Gastrocnemius medialis (tissue), 4 donors: ENCODE results near the gene ASMTL. TPM values are rescaled to one million over a fixed set of nuclear protein-coding genes. Genes with fewer than 3 reads are reported as not detected.

Experiments
- ATAC-seq, 2 donors: fragments of 150-250 bp; one replicate each; pipeline ENCODE4 v1.9.1; 2016
- DNase-seq, 2 donors: peaks; one replicate each; pipeline ENCODE4 v3.0.0-alpha.2; 2019
- H3K27ac ChIP-seq, 4 donors: fragments of 200-600 bp; sonication (generic); 1 replicate in 1 of 4; 2 replicates in 3 of 4; pipeline ENCODE4 v1.5.1; 2016 to 2018; ENCODE audit warnings: mild to moderate bottlenecking in 2 of 4, moderate library complexity in 1 of 4
- H3K27me3 ChIP-seq, 3 donors: fragments of 200-600 bp; sonication (generic) in 2 of 3; 1 replicate in 1 of 3; 2 replicates in 2 of 3; pipeline versions ENCODE4 v1.5.1 to v1.6.0; 2016 to 2019; ENCODE audit warnings: mild to moderate bottlenecking in 1 of 3, moderate library complexity in 1 of 3
- H3K36me3 ChIP-seq, 2 donors: fragments of 200-600 bp; sonication (generic) in 1 of 2; one replicate each; pipeline ENCODE4 v1.5.1; 2017 to 2018
- H3K4me1 ChIP-seq, 2 donors: fragments of 200-600 bp; sonication (generic) in 1 of 2; one replicate each; pipeline ENCODE4 v1.5.1; 2016 to 2017; ENCODE audit warnings: mild to moderate bottlenecking in 2 of 2
- H3K4me3 ChIP-seq, 4 donors: fragments of 200-600 bp; sonication (generic) in 3 of 4; 1 replicate in 1 of 4; 2 replicates in 3 of 4; pipeline ENCODE4 v1.5.1; 2016 to 2019; ENCODE audit warnings: mild to moderate bottlenecking in 2 of 4
- H3K9me3 ChIP-seq, 3 donors: fragments of 200-600 bp; sonication (generic) in 2 of 3; 1 replicate in 1 of 3; 2 replicates in 2 of 3; pipeline ENCODE4 v1.5.1; 2016 to 2019
- POLR2A ChIP-seq, 2 donors: fragments of 450-650 bp; IDR thresholded peaks; one replicate each; pipeline ENCODE4 v1.6.1; 2017; ENCODE audit warnings: antibody characterized with exemption in 2 of 2, mild to moderate bottlenecking in 2 of 2, moderate library complexity in 2 of 2
- in situ Hi-C, 4 donors: fragments of 200-750 bp; cut with MboI; loops; one replicate each; pipeline versions ENCODE4 v1.15.0 to v1.8.0; 2017; ENCODE audit warnings: low sequenced_read_pairs in 4 of 4
- intact Hi-C: fragments of 100-400 bp; cut with DNase I; formaldehyde crosslinking; loops from one replicate; pipeline ENCODE4 v1.15.1; 2023; ENCODE audit warnings: low total_unique reads
- total RNA-seq, 4 donors: library from RNA; depleted of rRNA; stranded (reverse); fragments of >200 nt; gene quantifications; one replicate each; pipeline versions ENCODE4 v1.1.0 to v1.2.3, GENCODE V29; 2016
- TF ChIP-seq, protein P1 (sequence below), 5 experiments: fragments of 450-650 bp in 3 of 5; fragments of 200-600 bp in 2 of 5; sonication (generic) in 2 of 5; IDR thresholded peaks in 4 of 5; conservative IDR thresholded peaks in 1 of 5; 1 replicate in 4 of 5; 2 replicates in 1 of 5; pipeline ENCODE4 v1.5.1; 2016 to 2019; ENCODE audit warnings: antibody characterized with exemption in 5 of 5, mild to moderate bottlenecking in 3 of 5, moderate library complexity in 3 of 5

ASMTL gene
- total RNA-seq, 4 donors from 2014 or later, result 13.6 to 19.5 (median 13.9) TPM

DNA sequence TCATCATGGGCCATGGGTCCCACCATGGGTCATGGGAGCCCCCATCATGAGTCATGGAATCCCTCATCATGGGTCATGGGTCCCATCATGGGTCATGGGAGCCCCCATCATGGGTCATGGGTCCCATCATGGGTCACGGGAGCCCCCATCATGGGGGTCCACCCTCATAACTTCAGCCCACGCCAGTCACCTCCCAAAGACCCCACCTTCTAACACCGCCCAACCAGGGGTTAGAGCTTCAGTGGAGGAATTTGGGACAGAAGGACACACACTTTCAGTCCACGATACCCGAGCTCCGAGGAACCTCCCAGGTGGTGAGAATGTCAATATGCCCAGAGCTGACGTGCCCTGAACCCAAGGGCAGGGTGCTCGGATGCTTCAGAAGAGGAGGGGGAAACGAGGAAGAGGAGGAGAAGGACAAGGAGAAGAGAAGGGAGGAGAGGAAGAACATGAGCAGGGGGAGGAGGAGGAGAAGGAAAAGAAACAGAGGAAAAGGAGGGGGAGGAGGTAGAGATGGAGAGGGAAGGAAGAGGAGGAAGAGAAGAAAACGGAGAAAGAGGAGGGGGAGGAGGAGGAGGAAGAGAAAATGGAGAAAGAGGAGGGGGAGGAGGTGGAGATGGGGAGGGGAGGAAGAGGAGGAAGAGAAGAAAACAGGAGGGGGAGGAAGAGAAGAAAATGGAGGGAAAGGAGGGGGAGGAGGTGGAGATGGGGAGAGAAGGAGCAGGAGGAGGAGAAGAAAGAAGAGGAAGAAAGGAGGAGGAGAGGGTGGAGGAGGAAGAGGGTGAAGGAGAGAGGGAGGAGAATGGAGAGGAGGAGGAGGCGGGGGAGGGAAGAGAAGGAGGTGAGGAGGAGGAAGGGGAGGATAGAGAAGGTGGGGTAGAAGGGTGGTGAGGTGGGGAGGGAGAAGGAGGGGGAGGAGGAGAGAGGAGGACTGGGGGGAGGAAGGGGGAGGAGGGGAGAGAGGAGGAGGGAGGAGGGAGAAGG is 98.4 kb downstream of the ASMTL start:
- peaks cover 0 to 10% of the 10 kb centered on the region in 2 donors for H3K36me3 ChIP-seq
- TF ChIP-seq, protein P1, sequence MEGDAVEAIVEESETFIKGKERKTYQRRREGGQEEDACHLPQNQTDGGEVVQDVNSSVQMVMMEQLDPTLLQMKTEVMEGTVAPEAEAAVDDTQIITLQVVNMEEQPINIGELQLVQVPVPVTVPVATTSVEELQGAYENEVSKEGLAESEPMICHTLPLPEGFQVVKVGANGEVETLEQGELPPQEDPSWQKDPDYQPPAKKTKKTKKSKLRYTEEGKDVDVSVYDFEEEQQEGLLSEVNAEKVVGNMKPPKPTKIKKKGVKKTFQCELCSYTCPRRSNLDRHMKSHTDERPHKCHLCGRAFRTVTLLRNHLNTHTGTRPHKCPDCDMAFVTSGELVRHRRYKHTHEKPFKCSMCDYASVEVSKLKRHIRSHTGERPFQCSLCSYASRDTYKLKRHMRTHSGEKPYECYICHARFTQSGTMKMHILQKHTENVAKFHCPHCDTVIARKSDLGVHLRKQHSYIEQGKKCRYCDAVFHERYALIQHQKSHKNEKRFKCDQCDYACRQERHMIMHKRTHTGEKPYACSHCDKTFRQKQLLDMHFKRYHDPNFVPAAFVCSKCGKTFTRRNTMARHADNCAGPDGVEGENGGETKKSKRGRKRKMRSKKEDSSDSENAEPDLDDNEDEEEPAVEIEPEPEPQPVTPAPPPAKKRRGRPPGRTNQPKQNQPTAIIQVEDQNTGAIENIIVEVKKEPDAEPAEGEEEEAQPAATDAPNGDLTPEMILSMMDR (IDR thresholded peaks at IDR 0.05 in 4 of 5, conservative IDR thresholded peaks at IDR 0.05 in 1 of 5), result no peak
- no peak for TF ChIP-seq POLR2A (IDR thresholded peaks at IDR 0.05)

More for the DNA sequence above, 98.4 kb downstream of the ASMTL start:
- intact Hi-C loops (no loop called here), in situ Hi-C loops (no loop called here)
- Histone ChIP-seq H3K4me3 (no peak overlapping the region), H3K4me1 (no peaks in the 10 kb centered on the region), H3K9me3 (no peaks in the 10 kb centered on the region), H3K27ac (no peak overlapping the region), H3K27me3 (no peaks in the 10 kb centered on the region)
- DNase-seq, result no peak
- ATAC-seq, result no peak

Other genes starting within 250 kb of the ASMTL start
- not detected for gene CRLF2, start 240.3 kb downstream of the ASMTL start, total RNA-seq
- gene CSF2RA, start 184.1 kb downstream of the ASMTL start, total RNA-seq, result 1 to 10 TPM in 2 of 4 donors, under 1 TPM in 2; 0.59 to 1.3 (median 0.89) TPM
- 1 to 10 TPM; 2.8 to 8.0 (median 5.6) TPM for gene IL3RA, start 116.1 kb downstream of the ASMTL start, total RNA-seq
- gene SLC25A6, start 60.8 kb downstream of the ASMTL start, total RNA-seq, result 10 to 100 TPM; 60.0 to 69.9 (median 65.1) TPM
- gene P2RY8, start 84.3 kb upstream of the ASMTL start, total RNA-seq, result 1 to 10 TPM in 1 of 4 donors, under 1 TPM in 3; 0.36 to 1.1 (median 0.62) TPM
- 10 to 100 TPM; 14.1 to 15.9 (median 14.5) TPM for gene AKAP17A, start 138.7 kb upstream of the ASMTL start, total RNA-seq
- not detected for gene ASMT, start 162.2 kb upstream of the ASMTL start, total RNA-seq